ENCODE measurements around the gene CELA1.

GRCh38 chr12:51365276-51365675, 18.8 kb upstream of the CELA1 start:
- TF ChIP-seq CTCF (conservative IDR thresholded peaks at IDR 0.05 in 1 of 2, IDR thresholded peaks at IDR 0.05 in 1 of 2; ENCODE audit: extremely low read depth in 1 of 2, insufficient read depth in 1 of 2, low read depth in 1 of 2, low read length in 2 of 2), result no peak
- no peak for TF ChIP-seq EZH2 (IDR thresholded peaks at IDR 0.05; ENCODE audit: borderline replicate concordance, low read length)

All from mammary epithelial cell (primary cell).